ENCODE results near the gene S100B.

DNA sequence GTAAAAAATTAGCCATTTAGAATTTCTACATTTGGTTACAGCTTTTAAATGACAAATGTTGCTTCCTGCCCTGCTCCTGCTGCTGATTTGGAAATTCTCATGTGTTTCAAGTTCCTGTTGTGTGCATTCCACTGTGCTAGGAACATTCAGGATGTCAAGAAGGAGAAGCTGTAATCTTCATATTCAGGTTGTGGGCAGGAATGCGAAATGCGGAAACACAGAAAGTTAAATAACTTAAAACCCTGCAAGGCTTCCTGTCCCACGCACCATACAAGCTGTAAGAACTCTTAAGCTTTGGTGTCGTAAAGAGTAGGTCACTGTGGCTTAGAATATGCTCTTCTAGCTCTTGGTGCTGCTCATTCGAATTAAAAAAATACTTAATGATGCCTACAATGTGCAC, 52.6 kb downstream of the S100B start:
- TF ChIP-seq, protein P1, sequence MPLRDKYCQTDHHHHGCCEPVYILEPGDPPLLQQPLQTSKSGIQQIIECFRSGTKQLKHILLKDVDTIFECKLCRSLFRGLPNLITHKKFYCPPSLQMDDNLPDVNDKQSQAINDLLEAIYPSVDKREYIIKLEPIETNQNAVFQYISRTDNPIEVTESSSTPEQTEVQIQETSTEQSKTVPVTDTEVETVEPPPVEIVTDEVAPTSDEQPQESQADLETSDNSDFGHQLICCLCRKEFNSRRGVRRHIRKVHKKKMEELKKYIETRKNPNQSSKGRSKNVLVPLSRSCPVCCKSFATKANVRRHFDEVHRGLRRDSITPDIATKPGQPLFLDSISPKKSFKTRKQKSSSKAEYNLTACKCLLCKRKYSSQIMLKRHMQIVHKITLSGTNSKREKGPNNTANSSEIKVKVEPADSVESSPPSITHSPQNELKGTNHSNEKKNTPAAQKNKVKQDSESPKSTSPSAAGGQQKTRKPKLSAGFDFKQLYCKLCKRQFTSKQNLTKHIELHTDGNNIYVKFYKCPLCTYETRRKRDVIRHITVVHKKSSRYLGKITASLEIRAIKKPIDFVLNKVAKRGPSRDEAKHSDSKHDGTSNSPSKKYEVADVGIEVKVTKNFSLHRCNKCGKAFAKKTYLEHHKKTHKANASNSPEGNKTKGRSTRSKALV (CRISPR knock-in tag; IDR thresholded peaks at IDR 0.05): no peak
- TF ChIP-seq PHB2 (IDR thresholded peaks at IDR 0.05; ENCODE audit: partially characterized antibody) (no peak), HOXA7 (CRISPR knock-in tag; IDR thresholded peaks at IDR 0.05) (no peak), SNAI1 (CRISPR knock-in tag; IDR thresholded peaks at IDR 0.05; ENCODE audit: borderline replicate concordance) (no peak)
- TF ChIP-seq, protein P2, sequence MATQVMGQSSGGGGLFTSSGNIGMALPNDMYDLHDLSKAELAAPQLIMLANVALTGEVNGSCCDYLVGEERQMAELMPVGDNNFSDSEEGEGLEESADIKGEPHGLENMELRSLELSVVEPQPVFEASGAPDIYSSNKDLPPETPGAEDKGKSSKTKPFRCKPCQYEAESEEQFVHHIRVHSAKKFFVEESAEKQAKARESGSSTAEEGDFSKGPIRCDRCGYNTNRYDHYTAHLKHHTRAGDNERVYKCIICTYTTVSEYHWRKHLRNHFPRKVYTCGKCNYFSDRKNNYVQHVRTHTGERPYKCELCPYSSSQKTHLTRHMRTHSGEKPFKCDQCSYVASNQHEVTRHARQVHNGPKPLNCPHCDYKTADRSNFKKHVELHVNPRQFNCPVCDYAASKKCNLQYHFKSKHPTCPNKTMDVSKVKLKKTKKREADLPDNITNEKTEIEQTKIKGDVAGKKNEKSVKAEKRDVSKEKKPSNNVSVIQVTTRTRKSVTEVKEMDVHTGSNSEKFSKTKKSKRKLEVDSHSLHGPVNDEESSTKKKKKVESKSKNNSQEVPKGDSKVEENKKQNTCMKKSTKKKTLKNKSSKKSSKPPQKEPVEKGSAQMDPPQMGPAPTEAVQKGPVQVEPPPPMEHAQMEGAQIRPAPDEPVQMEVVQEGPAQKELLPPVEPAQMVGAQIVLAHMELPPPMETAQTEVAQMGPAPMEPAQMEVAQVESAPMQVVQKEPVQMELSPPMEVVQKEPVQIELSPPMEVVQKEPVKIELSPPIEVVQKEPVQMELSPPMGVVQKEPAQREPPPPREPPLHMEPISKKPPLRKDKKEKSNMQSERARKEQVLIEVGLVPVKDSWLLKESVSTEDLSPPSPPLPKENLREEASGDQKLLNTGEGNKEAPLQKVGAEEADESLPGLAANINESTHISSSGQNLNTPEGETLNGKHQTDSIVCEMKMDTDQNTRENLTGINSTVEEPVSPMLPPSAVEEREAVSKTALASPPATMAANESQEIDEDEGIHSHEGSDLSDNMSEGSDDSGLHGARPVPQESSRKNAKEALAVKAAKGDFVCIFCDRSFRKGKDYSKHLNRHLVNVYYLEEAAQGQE (IDR thresholded peaks at IDR 0.05; ENCODE audit: borderline replicate concordance in 1 of 2, low read depth in 1 of 2, low read length in 2 of 2): no peak
- TF ChIP-seq, protein P3, sequence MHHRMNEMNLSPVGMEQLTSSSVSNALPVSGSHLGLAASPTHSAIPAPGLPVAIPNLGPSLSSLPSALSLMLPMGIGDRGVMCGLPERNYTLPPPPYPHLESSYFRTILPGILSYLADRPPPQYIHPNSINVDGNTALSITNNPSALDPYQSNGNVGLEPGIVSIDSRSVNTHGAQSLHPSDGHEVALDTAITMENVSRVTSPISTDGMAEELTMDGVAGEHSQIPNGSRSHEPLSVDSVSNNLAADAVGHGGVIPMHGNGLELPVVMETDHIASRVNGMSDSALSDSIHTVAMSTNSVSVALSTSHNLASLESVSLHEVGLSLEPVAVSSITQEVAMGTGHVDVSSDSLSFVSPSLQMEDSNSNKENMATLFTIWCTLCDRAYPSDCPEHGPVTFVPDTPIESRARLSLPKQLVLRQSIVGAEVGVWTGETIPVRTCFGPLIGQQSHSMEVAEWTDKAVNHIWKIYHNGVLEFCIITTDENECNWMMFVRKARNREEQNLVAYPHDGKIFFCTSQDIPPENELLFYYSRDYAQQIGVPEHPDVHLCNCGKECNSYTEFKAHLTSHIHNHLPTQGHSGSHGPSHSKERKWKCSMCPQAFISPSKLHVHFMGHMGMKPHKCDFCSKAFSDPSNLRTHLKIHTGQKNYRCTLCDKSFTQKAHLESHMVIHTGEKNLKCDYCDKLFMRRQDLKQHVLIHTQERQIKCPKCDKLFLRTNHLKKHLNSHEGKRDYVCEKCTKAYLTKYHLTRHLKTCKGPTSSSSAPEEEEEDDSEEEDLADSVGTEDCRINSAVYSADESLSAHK (CRISPR knock-in tag; IDR thresholded peaks at IDR 0.05; ENCODE audit: borderline replicate concordance): no peak

Measured in HepG2 (cell line).